GM21526 (cell line): ENCODE data around the gene NFASC.

Experiments used
- ATAC-seq: cut with Tn5 transposase; IDR thresholded peaks from one replicate; pipeline ENCODE4 v1.9.1; 2021; ENCODE audit warnings: moderate library complexity; ENCODE audit not compliant: unreplicated experiment, low FRiP score

The NFASC gene

DNA sequence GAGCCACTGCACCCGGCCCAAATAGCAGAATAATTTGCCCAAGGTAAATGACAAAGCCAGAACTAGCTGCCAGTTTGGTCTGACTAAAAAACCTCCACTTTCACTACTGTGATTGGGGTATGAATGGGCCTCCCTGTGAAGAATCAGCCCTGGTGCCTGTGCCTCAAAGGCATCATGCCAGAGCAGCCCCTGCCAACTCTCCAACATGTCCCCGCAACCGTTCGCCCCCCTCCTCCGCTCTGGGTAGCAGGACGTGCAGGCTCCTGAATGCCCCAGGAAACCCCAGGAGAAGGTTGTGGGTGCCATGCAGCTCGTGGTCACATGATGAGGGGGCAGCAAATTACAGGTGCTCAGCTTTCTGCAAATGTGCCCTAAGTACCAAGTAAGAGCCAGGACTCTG lies 157.7 kb downstream of the NFASC start:
- ATAC-seq = no peak

DNA sequence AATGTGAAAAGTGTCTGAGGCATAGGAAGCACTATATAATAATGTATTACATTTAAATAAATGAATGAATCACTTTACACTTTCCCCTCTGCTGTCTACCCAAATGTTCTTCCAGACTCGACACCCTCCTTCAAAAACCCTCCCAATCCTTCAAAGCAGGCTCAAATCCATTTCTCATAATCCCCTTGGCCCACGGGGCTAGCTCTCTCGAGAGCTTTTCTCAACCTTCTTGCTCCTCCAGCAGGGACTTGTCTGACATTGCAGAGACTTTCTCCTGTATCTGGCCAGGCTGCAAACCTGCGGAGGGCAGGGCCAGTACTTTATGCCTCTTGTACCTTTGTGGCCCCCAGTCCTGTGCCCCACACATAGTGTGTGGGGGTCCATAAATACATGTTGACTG lies 158.3 kb downstream of the NFASC start:
- ATAC-seq = no peak

DNA sequence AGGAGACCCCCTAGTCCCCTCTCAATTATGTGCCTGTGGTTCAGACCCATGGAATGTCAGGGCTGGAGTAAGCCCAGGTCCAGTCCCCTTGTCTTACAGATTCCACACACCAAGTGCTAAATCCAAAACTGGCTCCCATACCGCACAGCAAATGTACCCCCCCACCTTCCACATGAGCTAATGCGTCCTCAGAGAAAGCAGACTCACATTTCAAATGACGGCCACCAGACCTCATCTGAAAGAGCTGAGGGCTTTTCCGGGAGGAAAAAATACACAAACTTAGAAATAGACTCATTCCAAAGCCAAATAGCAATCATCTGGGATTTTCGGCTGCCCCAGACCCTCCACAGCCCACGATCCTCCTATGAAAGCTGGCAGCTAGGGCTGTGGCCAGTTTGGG lies 159.6 kb downstream of the NFASC start:
- no peak for ATAC-seq

DNA sequence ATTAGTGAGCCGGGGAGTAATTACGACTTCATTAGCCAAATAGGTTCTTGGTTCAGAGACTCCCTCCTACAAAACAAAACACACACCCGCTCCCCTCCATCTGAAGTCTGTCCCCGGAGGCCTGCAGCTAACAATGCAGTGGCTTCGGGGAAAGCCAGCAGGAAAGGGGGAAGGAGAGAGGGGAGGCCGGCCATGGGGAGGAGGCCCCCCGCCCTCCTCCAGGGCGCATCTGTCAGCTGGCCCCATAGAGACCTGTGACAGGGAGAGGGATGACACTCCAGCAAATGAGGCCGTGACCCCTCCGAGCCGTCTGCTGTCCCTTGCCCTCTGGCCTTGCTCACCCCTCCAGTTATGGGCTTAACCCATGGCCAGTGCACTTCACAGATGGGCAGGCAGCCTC lies 160.2 kb downstream of the NFASC start:
- ATAC-seq = no peak

DNA sequence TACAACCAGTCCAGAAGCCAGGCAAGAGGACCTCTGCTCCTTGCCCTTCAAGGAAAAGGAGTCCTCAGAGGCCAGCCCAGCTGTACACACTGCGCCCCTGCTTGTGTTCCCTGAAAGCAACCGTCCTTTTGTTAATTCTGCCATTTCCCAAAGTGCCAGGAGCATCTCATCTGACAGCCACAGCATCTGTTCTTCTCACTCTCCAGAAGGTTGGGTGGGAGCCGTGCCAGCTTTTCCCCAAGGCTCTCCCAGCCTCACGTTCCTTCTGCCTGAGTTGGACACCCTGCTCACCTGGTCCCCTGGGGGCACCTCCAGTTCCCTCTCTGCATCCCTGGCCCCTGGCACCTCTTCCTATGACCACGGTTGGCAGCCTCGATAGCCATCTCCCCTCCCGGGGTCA lies 161.8 kb downstream of the NFASC start:
- ATAC-seq = no peak

DNA sequence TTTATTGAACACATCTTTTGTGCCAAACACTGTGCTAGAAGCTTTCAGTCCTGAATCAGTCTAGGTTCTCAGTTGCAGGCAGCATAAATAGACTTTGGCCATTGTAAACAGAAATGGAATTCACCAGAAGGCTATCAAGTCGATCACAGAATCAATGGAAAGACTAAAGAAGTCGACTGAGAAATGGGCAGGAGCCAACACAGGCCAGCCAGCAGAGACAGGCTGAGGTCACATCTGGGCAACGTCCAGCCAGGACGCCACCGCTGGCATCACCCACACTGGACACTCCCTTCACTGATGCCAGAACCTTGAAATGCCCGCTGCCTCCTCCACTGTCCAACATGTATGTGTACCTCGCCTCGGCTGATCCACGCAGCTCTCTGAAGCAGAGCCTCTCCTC lies 166.9 kb downstream of the NFASC start:
- ATAC-seq = no peak

DNA sequence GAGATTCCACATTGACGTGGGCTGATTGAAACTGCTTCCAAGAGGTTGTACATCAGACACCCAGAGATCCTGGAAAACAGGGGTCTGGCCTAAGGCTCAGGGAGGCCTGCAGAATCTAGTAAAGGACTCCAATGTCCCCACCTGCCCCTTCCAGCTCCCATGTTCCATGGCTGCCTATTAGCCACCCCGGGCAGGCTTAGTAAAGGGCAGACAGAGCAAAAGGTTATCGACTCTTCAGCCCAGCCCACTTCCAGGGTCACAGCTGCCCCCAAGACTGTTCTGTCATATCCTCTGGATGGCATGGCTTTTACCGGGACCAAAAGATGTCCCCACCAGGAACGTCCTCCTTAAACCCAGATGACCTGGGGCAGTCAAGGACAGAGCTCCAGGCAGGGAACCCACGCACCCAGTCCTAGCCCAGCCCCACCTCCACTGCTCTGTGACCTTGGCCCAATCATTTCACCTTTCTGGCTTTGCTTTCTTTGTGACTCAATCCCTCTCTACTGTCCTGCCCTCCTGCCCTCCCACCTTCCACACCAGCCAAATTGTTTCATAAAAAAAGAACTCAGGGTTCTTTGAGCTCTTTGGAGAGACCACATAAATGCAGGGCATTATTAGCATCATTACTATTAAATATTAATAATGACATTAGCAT lies 167.6 kb downstream of the NFASC start:
- no peak for ATAC-seq

DNA sequence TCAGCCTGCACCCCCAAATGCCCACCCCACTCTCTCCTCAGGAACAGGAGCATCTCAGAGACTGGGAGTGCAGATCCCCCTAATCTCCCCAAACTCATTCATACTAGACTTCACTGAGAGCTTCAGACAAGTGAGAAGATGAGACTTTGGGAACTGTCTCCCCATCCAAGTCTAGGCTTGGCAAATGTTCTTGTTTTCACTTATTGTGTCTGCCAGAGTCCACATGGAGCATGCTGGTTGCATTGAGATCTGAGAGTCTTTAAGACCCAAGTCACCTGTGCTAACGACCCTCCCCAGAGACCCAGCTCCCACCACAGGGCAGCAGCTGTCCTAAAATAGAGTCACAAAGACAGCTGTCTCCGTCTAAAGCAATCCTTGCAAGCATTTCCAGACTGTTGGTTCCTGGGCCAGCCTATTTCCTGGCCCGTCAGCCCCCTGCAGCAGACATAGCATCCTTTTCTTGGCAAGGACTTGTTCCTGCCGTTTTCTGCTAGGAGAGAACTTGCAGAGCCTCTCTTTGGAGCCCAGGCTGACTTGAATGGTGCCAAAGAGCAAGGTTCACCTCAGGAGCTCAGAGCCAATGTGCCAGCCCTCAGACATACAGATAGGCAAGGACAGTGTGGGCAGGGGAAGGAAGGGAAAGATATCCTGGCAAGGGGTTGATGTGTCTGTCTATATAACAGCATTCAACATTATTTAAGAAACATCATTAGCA lies 170.5 kb downstream of the NFASC start:
- no peak for ATAC-seq

DNA sequence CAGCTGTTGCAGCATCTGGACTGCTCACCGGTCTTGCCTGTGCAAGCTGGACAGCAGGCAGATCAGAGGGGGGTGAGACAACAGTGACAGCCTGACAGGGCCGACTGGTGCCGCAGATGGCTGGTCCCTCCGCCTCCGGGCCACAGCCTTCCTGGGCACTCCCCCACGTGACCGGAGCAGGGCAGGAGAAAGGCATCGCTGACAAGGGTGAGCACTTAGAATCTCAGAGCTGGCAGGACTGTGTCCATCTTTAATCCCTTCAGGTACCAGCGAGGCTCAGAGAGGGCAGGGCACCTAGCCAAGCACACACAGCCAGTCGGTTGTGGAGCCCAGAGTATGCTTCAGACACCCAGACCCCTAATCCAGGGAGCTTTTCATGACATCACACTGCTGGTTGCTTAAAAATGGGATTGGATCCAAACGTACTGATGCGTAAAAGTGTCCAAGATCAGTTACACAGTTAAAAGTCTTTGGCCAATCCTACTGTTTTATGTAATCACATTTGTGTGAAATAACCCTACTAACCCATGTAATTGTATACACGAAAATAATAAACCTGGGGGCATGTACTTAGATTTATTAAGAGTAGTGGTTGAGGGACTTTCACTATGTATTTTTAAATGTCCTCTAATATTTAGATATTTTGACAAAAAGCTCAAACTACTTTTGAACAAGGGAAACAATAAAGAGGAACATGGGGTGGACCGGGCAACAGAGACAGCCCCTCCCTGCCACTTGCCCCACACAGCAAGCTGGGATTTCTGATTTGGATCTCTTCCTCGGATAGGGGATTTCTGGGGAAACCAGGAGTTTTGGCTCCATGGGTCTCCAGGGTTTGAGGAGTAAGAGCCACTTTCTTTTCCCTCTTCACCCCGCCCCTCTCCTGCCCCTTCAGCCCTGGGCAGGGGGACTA lies 171.6 kb downstream of the NFASC start:
- ATAC-seq = no peak

DNA sequence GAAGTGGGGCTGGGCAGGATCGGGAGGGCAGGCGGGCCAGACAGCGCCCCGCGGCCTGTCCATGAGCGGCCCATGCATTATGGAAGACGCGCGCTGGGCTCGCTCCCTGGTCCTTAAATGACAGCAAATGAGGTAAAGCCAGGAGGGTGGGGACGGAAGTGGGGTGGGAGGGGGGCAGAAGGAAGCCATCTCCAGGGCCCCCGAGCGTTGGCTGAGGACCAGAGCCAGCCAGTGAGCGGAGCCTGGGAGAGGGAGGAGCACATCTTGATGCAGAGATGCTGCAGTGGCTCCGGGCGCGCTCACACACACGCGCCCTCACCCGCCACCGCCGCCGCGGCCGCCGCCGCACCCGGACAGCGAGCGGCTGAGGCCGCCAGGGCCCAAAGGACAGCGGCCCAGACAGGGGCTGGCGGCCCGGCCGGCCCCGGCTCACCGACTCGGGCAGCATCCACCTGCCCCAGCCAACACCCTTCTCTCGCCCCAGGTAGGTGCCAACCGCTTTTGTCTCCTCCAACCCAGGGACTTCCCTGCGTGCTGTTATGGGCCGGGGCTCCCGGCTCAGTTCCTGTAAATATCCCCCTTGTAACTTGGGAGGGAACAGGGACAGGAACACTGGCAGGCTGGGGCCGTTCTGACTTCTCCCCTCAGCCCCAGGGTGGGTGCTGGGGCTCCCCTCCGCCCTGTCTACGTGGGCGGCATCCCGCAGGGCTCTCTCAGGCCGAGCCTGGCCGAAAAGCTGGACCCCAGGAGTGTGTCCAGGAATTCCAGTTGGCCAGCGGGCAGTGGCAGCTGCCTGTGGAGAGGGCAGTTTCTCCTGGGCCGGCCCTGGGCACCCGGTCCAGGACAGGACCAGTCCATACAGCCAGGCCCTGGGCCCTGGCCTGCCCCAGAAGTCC lies 172.5 kb downstream of the NFASC start, which contains the start of gene CNTN2:
Gene CNTN2, plus strand, starts transcription at position 302 of the 896 bp plus-strand sequence. CDS start 9,974 bp downstream, outside the sequence.
- ATAC-seq = no peak

DNA sequence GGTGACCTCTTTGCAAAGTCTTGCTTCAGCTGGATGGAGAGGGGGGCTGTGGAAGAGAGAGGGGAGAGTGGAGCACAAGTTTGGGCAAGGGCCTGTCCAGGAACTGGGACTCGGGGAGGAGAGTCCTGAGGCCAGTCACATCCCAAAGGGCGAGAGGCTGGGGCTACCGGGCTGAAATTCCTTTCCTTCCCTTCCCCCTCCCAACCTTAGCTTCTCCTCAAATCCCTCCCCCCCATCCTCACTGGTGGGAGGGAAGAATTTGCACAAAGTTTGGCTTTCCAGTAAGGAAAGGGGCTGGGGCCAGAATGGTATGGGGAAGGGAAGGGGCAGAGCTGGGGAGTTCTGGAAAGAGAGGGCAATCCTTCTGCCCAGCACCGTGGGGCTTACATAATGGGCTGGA lies 173.2 kb downstream of the NFASC start:
- no peak for ATAC-seq

DNA sequence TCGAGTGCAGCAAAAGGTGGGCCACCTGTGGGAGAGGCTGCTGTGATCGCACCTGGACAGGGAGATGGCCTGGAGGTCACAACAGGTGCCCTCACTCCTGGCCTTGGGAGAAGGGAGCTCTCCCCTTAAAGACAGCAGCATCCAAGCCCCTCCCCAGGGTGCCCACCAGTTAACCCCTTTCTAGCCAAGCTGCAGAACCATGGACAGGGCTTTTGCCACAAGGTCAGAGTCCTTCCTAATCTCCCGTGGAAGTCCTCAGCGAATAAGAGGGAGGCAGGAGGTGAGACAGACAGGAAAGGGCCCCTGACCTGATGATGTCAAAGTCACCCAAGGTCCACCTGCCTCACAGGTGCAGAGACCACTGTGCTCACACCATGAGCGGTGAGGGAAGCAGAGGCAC lies 174.1 kb downstream of the NFASC start:
- no peak for ATAC-seq

DNA sequence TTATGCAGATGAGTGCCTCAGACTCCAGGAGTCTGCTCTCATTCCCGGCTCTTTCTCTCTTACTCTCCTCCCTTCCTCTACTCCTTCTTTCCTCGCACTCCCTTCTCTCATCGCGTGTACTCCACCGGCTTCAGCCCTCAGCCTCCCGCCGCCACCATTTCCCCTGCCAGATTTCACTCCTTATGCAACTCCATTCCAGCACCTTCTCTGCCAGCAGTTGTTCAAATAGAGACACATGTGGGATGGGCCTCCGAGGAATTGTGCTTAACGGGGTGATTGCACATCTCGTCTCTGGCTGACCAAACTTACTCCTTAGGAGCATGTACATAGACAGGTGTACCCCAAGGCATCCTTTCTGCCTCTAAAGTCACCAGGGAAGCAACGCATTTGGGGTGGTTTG lies 174.5 kb downstream of the NFASC start:
- no peak for ATAC-seq

DNA sequence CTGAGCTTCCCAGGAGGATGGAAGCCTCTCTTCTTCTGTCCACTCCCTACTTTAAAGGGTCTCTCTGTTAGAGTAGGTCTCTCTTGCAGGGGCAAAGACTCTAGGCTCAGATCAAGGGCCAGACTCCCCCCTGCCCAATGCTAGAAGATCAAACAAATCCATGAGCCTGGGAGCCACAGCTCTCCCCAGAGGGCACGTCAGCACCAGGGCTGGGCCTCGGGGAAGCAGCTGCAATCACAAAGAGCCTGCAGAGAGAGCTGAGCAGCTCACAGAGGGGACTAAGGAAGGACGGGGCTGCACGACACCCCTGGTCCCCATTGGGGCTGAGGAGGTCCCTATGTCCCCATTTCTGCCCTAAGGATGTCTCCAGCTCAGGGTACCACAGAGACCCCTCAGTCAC lies 176.2 kb downstream of the NFASC start:
- ATAC-seq = no peak

DNA sequence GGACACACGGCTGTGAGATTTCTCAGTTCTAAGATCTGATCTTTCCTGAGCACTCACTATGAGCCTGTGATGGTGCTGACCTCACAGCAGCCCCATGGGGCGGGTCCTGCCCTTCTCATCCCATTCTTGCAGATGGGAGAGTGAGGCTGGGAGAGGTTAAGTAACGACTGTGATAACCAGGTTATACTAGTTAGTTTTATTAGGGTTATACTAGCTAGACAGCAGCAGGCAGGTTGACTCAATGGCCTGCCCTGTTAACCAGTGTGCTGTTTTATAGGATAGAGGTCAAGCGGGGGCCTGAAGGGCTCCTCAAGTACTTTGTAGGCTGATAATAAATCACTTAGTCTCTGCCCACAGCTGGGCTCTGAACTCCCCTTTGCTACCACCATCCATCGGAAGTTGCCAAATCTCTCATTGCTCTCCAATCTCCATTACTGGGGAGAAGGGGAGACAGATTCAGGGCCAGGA lies 177.1 kb downstream of the NFASC start:
- no peak for ATAC-seq

DNA sequence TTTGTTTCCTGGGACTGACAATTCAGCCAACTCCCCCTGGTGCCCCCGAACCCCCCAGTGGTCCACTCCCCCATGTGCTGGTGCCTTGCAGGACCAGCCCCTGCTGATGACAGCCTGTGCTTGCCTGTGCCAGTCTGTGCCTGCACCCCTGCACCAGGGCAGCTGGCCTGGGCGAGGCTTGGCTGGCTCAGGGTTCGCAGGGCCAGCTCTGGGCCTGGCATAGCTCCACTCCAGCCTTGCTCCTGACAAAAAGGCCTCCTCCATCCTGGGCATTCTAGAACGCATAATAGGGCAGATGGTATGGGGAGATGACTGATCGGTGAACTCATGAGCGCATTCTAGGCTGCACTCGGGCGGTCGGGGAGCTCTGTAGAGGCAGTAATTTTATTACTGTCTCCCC lies 177.7 kb downstream of the NFASC start:
- no peak for ATAC-seq

DNA sequence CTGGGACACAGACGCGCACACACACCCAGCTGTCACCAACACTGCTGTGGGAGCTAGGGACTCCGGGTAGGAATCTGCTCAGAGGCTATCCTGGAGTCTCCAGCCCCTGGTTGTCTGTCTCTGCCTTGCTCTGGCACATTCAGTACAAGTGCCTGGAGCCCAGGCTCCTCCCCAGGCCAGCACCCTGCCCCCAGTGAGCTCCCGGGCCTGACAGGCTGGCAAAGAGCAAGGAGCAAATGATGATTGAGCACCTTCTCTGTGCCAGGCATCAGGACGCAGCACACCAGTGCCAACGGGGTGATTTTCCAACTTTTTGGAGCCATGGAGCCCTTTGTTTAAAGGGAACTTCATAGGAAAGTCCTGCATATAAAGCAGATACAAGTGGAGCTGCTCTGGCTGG lies 178.8 kb downstream of the NFASC start:
- no peak for ATAC-seq

DNA sequence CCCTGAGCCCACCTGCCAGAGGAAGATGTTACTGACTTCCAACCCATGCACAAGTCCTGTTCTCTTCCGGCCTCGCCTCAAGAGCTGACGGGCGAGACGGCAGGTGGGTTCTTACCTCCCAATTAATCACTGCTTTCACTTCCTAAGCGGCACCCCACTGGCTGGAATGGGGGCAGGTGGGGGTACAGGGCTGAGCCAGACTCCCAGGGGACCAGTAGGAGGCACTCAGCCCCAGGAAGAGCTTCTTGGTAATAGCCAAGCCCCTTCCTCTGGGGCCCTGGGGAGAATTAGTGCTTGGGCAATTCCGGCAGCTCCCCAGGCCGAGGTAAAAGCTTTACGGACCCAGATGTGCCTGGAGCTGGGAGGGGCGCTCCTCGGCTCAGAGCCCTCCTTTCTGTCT lies 182.0 kb downstream of the NFASC start:
- no peak for ATAC-seq

DNA sequence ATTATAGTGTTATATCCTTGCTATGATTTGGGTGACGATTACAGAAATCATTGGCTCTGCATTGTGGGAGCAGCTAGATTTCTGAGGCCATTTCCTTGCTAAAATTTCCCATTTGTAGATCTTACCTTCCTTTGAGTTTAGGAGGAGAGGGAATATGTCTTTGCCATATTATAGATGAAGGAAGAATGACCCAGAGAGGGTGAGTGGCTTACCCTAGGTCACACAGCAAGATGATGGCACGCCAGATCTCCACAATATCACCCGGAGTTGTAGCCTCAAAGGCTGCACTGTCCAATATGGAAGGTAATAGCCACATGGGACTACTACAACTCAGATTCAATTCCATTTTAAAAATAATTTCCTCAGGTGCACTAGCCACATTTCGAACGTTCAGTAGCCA lies 182.6 kb downstream of the NFASC start:
- ATAC-seq = no peak

DNA sequence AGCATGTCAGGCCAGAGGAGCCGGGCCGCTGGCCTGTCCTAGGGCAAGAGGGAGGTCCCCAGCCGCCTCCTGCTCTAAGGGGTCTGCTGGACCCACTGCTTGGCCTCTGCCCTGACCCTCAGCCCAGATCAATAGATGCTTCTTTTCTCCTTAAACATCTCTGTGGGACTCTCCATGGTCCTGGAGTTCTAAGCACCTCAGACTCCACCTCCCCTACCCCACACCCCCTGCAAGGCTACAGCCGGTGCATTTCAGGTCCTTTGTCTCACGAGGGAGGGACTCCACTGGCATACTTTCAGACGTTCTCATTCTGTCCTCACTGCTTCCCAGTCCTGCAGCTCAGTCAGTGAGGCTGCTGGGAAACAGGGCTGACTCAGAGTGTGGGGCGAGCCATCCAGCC lies 183.4 kb downstream of the NFASC start:
- no peak for ATAC-seq
